Right lobe of liver (tissue), 4 donors: ENCODE measurements around the gene SPINK13.

Experiments
- CTCF ChIP-seq, 4 donors: fragments of 200-600 bp in 3 of 4; fragments of 450-650 bp in 1 of 4; IDR thresholded peaks; one replicate each; pipeline versions ENCODE4 v1.5.1 to v1.8.0; 2016 to 2022; ENCODE audit warnings: antibody characterized with exemption in 4 of 4, mild to moderate bottlenecking in 2 of 4
- POLR2A ChIP-seq: fragments of 450-650 bp; IDR thresholded peaks from one replicate; pipeline ENCODE4 v1.6.1; 2017; ENCODE audit warnings: antibody characterized with exemption, mild to moderate bottlenecking
- donor health status: DM: no; HTN: no; CAD: no.
- donor health status: DM: no; HTN: no; CAD: no.
- donor health status: DM: no; HTN: yes; CAD: no.

GRCh38 chr5:148309746-148310145 lies 41.2 kb downstream of the SPINK13 start:
- no peak for TF ChIP-seq CTCF (IDR thresholded peaks at IDR 0.05)
- no peak for TF ChIP-seq POLR2A
